ENCODE results near the gene IL17RB. TPM values are rescaled to one million over a fixed set of nuclear protein-coding genes. Genes with fewer than 3 reads are reported as not detected.

Gene IL17RB
- total RNA-seq, 1 donor: 0.81 TPM

DNA sequence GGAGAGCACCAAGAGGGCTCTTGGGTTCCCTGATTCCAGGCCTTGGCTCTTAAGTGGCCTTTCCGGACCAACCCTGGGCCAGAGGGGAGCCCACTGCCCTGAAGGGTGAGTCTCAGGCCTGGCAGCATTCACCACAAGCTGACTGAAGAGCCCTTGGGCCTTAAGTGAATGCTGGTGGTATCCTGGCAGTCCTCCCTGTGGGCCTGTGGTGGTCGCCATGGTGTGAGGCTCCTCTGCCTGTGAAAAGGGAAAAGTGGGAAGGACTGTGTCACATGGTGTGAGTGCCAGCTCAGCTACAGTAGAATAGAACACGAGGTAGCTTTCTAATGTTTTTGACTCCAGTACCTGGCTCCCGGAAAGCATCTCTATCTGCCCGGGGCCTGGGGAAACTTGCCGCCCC is 15.4 kb upstream of the IL17RB start:
- H3K4me3 ChIP-seq (ENCODE audit: low read depth, low read length): no peak overlapping the region
- no peak for DNase-seq (ENCODE audit: low read depth)
- TF ChIP-seq, protein P1, sequence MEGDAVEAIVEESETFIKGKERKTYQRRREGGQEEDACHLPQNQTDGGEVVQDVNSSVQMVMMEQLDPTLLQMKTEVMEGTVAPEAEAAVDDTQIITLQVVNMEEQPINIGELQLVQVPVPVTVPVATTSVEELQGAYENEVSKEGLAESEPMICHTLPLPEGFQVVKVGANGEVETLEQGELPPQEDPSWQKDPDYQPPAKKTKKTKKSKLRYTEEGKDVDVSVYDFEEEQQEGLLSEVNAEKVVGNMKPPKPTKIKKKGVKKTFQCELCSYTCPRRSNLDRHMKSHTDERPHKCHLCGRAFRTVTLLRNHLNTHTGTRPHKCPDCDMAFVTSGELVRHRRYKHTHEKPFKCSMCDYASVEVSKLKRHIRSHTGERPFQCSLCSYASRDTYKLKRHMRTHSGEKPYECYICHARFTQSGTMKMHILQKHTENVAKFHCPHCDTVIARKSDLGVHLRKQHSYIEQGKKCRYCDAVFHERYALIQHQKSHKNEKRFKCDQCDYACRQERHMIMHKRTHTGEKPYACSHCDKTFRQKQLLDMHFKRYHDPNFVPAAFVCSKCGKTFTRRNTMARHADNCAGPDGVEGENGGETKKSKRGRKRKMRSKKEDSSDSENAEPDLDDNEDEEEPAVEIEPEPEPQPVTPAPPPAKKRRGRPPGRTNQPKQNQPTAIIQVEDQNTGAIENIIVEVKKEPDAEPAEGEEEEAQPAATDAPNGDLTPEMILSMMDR (IDR thresholded peaks at IDR 0.05; ENCODE audit: insufficient read depth, low read length): no peak

DNA sequence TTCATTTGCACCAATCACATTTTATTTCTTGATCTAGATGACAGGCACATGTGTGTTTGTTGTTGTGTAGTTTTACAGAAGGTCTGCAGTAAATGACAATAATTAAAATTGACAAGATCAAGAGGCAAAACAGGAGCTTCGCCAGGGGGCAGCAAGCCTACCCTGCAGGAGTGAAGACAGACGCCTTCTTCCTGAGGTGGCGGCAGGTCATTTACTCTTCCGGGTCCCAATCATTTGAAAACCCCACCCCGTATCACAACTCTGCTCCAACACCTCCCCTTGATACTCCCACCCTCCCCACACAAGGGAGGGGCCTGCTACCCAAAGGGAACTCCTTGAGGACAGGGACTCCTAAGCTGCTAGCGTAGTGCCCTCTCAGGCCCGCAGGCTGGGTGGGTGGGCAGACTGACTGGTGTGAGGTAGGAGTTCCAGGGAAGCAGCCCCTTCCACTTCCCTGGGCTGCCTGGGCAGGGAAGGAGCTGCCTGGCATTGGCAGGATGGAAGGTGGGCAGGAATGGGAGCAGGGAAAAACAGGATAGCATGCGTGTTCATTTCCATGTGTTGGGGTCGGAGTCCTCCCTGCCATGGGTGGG is 13.2 kb upstream of the IL17RB start:
- DNase-seq (ENCODE audit: low read depth): no peak
- TF ChIP-seq, protein P1 (IDR thresholded peaks at IDR 0.05; ENCODE audit: insufficient read depth, low read length): no peak
- no peak overlapping the region for H3K4me3 ChIP-seq (ENCODE audit: low read depth, low read length)

DNA sequence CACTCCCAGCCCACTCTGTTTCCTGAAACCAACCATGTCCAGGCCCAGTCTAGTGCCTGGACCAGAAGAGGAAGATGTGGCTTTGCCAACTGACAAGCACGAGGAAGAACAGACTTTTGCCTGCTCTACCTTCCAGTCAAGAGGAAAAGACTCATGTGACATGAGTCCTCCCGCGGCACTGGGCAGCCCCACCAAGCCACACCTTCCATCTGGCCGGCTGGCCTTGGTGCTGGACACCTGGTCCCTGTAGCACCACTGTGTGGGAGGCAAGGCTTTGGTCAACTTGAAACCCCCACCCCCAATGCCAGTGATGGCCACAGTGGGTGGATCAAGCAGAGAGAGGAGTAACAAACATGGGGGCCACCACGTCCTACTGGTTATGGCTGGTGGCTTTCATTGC is 12.7 kb upstream of the IL17RB start:
- DNase-seq (ENCODE audit: low read depth): no peak
- H3K4me3 ChIP-seq (ENCODE audit: low read depth, low read length): no peak overlapping the region
- TF ChIP-seq, protein P1 (IDR thresholded peaks at IDR 0.05; ENCODE audit: insufficient read depth, low read length): no peak

DNA sequence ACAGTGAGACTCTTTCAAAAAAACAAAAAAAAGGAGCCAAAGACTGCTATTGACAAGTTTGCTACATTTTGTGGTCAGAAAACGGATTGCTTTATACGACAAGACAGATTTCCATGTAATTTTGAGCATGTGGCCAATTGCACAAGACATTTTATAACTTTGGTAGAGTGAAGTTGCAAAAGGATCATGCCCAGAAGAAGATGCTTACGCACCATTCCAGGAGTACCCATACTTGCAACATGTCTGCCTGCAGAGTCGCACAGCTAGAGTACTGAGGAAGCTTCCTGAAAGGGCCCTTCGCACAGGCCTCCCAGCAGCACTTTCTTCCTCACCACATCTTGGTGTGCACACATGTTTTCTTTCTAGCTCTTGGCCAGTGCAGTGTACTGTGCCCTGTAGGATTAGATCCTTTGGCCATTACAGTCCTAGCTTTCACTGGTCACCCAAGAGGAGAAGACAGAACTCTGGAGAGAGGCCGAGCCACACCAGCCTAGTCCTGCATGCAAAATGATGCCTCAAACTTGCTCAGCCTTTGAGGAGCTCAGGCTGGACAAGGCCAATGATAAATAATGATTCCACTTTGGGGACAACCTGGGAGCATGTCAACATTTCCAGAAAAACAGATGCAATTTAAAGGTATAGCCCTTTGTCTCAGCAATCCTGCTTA is 11.8 kb upstream of the IL17RB start:
- H3K4me3 ChIP-seq (ENCODE audit: low read depth, low read length): no peak overlapping the region
- no peak for DNase-seq (ENCODE audit: low read depth)
- TF ChIP-seq, protein P1 (IDR thresholded peaks at IDR 0.05; ENCODE audit: insufficient read depth, low read length): no peak

DNA sequence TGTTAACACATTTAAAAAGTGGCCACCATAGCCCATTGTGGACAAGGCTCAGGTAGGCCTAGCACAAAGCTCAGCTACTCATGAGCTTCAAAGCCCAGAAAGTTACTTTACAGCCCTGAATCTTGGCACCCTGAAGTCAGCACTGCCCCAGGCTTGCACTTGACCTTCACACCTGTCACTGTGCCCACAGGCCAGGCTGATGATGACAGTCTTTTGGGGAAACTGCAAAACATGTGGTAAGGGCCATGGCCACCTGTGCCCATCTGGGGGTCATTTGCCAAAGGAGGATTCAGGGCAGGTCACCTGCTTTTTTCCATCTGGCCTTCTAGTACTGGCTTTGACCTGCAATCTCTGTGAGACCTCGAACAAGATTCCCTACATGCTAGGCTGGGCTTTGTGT is 11.1 kb upstream of the IL17RB start:
- no peak overlapping the region for H3K4me3 ChIP-seq (ENCODE audit: low read depth, low read length)
- TF ChIP-seq, protein P1 (IDR thresholded peaks at IDR 0.05; ENCODE audit: insufficient read depth, low read length): no peak
- no peak for DNase-seq (ENCODE audit: low read depth)

DNA sequence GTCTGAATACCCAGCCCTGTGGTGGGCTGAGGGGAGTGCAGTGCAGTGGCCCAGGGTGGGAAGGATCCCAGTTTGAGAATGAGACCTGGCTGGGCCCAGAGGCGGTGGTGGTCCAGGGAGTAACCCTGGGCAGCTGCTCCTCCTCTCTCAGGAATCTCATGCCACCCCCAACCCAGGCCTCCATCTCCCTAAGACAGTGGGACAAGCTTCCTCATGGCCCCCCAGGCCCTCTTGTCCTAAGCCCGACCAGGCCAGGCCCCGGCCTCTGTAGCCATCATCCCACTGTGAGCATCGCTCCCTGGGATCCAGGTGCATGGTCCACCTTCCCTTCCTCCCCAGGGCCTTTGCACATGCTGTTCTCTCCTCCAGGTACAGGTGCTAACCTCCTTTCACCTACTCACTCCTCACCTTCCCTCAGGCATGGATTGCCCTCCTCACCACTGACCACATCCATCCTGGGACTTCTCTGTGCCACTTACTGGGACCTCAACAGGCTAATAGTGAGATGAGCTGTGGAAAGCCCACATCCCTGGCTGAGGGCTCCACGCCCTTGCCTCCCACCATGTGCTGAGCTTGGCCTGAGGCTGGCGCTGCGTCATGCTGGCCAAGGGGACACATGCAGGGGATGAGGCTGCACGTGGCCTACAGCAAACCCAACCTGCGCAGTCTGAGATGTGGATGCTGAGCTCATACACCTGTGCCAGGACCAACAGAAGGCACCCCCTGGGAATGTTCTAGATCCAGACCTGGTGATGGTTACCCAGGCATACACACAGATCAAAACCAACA is 10.1 kb upstream of the IL17RB start:
- H3K4me3 ChIP-seq (ENCODE audit: low read depth, low read length): no peak overlapping the region
- no peak for DNase-seq (ENCODE audit: low read depth)
- TF ChIP-seq, protein P1 (IDR thresholded peaks at IDR 0.05; ENCODE audit: insufficient read depth, low read length): no peak
